Adrenal gland (tissue), 12 donors: Measurements from ENCODE around the gene TM4SF20. TPM values are rescaled to one million over a fixed set of nuclear protein-coding genes. Genes with fewer than 3 reads are reported as not detected.

Source experiments
- DNase-seq, 7 donors: peaks; one replicate each; pipeline ENCODE4 v3.0.0-alpha.2; 2019 to 2020
- H3K27ac ChIP-seq, 5 donors: fragments of 200-600 bp; sonication (generic) in 4 of 5; 1 replicate in 3 of 5; 2 replicates in 2 of 5; pipeline versions ENCODE4 v1.5.1 to v1.8.0; 2016 to 2020; ENCODE audit warnings: mild to moderate bottlenecking in 1 of 5
- H3K27me3 ChIP-seq: fragments of 200-600 bp; 2 replicates; pipeline ENCODE4 v1.8.0; 2021
- H3K36me3 ChIP-seq, 2 donors: fragments of 200-600 bp; replicated peaks in 1 of 2; 1 replicate in 1 of 2; 2 replicates in 1 of 2; pipeline versions ENCODE4 v1.5.1 to v1.8.0; 2018 to 2022
- H3K4me1 ChIP-seq, 2 donors: fragments of 200-600 bp; replicated peaks in 1 of 2; 1 replicate in 1 of 2; 2 replicates in 1 of 2; pipeline versions ENCODE4 v1.5.1 to v1.8.0; 2018 to 2021
- H3K4me3 ChIP-seq, 4 donors: fragments of 200-600 bp; sonication (generic) in 3 of 4; one replicate each; pipeline ENCODE4 v1.5.1; 2016 to 2018
- H3K9me3 ChIP-seq, 3 donors: fragments of 200-600 bp; sonication (generic) in 1 of 3; replicated peaks in 1 of 3; 1 replicate in 2 of 3; 2 replicates in 1 of 3; pipeline versions ENCODE4 v1.5.1 to v1.8.0; 2016 to 2021
- CTCF ChIP-seq, 6 experiments: fragments of 450-650 bp in 4 of 6; fragments of 200-600 bp in 2 of 6; sonication (generic) in 1 of 6; IDR thresholded peaks; 1 replicate in 5 of 6; 2 replicates in 1 of 6; pipeline versions ENCODE4 v1.5.1 to v1.8.0; 2016 to 2021; ENCODE audit warnings: antibody characterized with exemption in 6 of 6, mild to moderate bottlenecking in 2 of 6, moderate library complexity in 1 of 6
- POLR2A ChIP-seq, 2 donors: fragments of 450-650 bp; IDR thresholded peaks; one replicate each; pipeline ENCODE4 v1.6.1; 2017; ENCODE audit warnings: antibody characterized with exemption in 2 of 2, mild to moderate bottlenecking in 2 of 2, moderate library complexity in 1 of 2
- WGBS, 4 donors: extraction: QIAGEN DNeasy Blood & Tissue Kit in 2 of 4; methylation state at CpG; one replicate each; pipeline versions ENCODE4 v1.1.5 to v1.1.7; 2013 to 2017; 5-methylcytosine and 5-hydroxymethylcytosine counted together
- intact Hi-C, 2 donors: fragments of 100-400 bp; cut with DNase I; formaldehyde crosslinking; loops; one replicate each; pipeline versions ENCODE4 v1.14.1 to v1.15.0; 2022 to 2023
- polyA plus RNA-seq, 3 donors: library from polyadenylated mRNA; stranded (reverse); fragments of 200-250 nt in 2 of 3; fragments of 350-450 nt in 1 of 3; fragmentation: Illumina TruSeq in 1 of 3; extraction: RNeasy Lipid Tissue Mini Kit (QIAGEN cat#74804) in 1 of 3; gene quantifications; one replicate each; pipeline ENCODE4 v1.2.3, GENCODE V29; 2013 to 2014
- total RNA-seq, 9 donors: library from RNA; depleted of rRNA in 4 of 9; stranded (reverse); fragments of >200 nt in 4 of 9; fragments of 120-200 nt in 1 of 9; fragmentation: NEBNext Ultra II Directional in 1 of 9; extraction: Animal tissue kit (Norgen Biotek cat#: 25700) in 1 of 9; gene quantifications; one replicate each; pipeline versions ENCODE4 v1.1.0 to v1.2.4, GENCODE V29; 2013 to 2023
- donor health status: healthy with polysubstance abuse.
- donor health status: Bipolar disorder and iron deficiency.
- donor health status: DM: yes; HTN: yes; CAD: no.
- donor health status: DM: no; HTN: no; CAD: no.
- donor health status: DM: no; HTN: no; CAD: no.
- donor health status: DM: yes; HTN: yes; CAD: no.

The TM4SF20 gene
- total and polyA plus RNA-seq, 12 donors: 0.14 TPM; not detected in 11

DNA sequence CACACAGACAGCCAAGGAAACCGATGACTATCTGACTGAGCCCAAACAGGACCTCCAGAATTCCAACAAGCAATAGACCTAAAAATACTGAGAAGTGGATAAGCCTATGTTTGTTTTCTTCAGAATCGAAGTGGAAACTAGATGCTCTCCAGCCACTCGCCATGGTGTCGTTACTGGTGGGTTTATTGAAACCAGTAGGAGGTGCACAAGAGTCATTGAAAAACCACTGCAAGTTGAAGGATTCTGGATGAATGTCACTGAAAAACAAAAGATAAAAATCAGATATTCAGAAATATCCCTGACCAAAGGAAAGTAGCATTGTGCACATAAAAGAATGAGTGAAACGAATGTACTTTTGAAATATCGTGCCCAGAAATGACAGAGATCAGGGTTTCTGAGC is 15.3 kb downstream of the TM4SF20 start:
- peaks cover 0 to 16% of the 10 kb centered on the region in 2 donors for H3K36me3 ChIP-seq
- intact Hi-C loops: no loop called here
- H3K9me3 ChIP-seq: no peaks in the 10 kb centered on the region
- no peak overlapping the region for H3K27ac ChIP-seq
- DNase-seq: no peak
- 89 to 96% (median 92%) methylated on average over 6 of the region's 6 CpGs for WGBS, 4 donors
- peaks cover 0 to 15% of the 10 kb centered on the region in 2 donors for H3K4me1 ChIP-seq
- H3K27me3 ChIP-seq: no peaks in the 10 kb centered on the region
- TF ChIP-seq POLR2A (IDR thresholded peaks at IDR 0.05) (no peak), CTCF (IDR thresholded peaks at IDR 0.05) (peak in 3 of 6 experiments; percentile 13 to 32 (median 26))
- no peak overlapping the region for H3K4me3 ChIP-seq

DNA sequence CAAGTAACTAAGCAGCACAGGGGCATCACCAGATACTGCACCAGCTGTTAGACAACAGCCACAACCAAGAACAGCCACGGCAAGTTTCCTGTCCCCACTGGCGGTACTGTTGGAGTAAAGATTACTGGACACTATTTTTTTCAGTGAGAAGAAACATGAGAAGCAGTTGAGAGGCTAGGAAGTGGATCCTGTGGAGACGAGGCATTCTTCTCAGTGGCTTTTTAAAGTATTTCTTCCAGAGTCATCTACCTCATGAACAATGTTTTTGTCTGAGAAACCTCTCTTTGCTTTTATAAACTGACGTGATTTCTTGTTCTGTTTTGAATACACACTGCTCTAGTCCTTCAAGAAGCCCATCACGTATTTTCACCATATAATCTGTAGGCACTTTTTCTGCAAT is 18.8 kb downstream of the TM4SF20 start:
- Histone ChIP-seq H3K4me3 (no peak overlapping the region), H3K4me1 (peaks cover 0 to 6% of the 10 kb centered on the region in 2 donors), H3K27me3 (no peaks in the 10 kb centered on the region), H3K27ac (no peak overlapping the region), H3K36me3 (peaks cover 0 to 46% of the 10 kb centered on the region in 2 donors), H3K9me3 (no peaks in the 10 kb centered on the region)
- intact Hi-C loops: no loop called here
- no peak for DNase-seq
- 82 to 90% (median 86%) methylated on average over 5 of the region's 5 CpGs for WGBS, 4 donors
- no peak for TF ChIP-seq POLR2A (IDR thresholded peaks at IDR 0.05)
- no peak for TF ChIP-seq CTCF (IDR thresholded peaks at IDR 0.05)

DNA sequence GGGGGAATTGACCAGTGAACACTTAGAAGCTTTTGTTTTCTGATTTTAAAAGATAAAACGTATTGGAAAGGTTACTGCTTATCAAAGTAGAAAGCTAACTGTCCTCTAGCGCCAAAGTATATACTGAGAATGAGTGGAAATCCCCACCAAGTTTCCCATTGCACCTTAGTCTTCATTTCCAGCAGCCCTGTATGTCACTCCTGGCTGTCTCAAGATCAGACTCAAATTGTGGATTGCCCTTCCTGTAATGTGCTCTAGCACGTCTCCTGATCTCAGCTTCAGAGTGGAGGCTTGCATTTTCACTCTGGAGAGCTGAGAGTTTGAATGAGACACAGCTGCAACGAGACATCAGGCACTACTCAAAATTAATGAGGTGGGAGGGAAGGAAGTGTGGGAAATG is 27.5 kb downstream of the TM4SF20 start:
- Histone ChIP-seq H3K4me3 (no peak overlapping the region), H3K36me3 (peaks cover 0 to 14% of the 10 kb centered on the region in 2 donors), H3K27me3 (no peaks in the 10 kb centered on the region), H3K27ac (no peak overlapping the region), H3K9me3 (no peaks in the 10 kb centered on the region), H3K4me1 (no peaks in the 10 kb centered on the region)
- intact Hi-C loops: no loop called here
- DNase-seq: no peak
- WGBS, 4 donors: 55 to 90% (median 72%) methylated on average over 4 of the region's 4 CpGs
- no peak for TF ChIP-seq POLR2A (IDR thresholded peaks at IDR 0.05)
- no peak for TF ChIP-seq CTCF (IDR thresholded peaks at IDR 0.05)

DNA sequence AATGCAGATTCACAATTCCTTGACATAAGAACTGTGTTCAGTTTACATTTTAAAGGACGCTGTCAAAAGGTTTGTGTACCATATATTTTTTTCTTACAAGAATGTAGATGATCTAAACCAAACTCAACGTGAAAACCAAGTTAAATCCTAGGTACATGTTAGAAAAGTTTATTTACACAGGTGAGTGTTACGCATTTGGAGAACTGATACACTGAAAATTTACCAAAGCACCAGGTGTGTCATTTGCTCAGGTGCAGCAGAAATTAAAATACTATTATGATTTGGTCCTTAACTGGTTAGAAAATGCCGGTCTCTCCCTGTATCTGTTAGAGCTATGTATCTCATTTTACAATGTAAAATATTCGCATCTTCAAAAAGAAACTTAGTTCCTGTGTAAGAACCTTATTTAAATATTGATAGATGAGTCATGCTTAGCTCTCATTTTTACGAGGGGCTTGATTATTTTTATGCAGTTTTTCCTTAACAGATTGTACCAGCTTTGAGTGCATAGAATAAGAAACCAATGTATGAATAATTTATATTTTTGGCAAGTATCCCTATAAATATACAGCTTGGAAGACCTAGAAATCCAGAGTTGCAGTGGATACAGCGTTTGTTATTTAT is 29.0 kb downstream of the TM4SF20 start:
- peaks cover 0 to 3% of the 10 kb centered on the region in 2 donors for H3K36me3 ChIP-seq
- H3K9me3 ChIP-seq: no peaks in the 10 kb centered on the region
- H3K27ac ChIP-seq: no peak overlapping the region
- no peaks in the 10 kb centered on the region for H3K4me1 ChIP-seq
- no peak overlapping the region for H3K4me3 ChIP-seq
- intact Hi-C loops: no loop called here
- WGBS, 4 donors: 94 to 97% (median 95%) methylated on average over 7 of the region's 7 CpGs
- TF ChIP-seq POLR2A (IDR thresholded peaks at IDR 0.05) (no peak), CTCF (IDR thresholded peaks at IDR 0.05) (no peak)
- H3K27me3 ChIP-seq: no peaks in the 10 kb centered on the region
- DNase-seq: no peak
